ENCODE data around the gene WDR64.

DNA sequence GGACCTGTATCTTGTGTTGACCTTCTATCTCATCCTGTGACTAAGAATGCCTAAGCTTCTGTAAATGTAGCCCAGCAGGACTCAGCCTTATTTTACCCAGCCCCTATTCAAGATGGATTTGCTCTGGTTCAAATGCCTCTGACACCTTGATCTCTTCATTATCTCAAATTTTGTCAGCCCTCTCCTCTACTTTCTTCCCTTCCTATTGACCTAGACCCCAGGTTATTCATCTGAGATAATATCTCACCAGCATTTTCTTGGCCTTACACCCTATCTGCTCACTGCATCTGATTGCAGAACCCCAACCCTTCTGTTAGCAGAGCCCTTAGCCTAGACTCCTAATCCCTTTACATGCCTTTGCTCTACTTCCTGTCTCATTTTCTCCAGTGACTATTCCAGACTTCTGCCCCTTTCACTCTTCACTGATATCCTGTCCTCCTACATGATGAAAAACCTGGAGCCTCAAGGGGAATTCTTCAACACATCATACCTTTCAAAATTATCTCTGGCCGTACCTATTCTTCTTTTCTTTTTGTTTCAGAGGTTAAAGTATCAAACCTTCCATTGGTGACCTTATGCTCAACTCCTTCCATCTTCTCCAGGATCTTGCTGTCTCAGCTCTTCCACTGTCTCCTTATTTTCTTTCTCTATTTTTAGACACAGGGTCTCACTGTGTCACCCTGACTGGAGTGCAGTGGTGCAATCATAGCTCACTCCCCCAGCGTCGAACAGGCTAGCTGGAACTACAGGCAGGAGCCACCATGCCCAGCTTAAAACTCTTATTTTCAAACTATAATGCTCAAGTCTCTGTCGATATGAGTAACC is 44.9 kb downstream of the WDR64 start:
- TF ChIP-seq CTCF (IDR thresholded peaks at IDR 0.05; ENCODE audit: low read depth, low read length, missing input control) (no peak), YY1 (IDR thresholded peaks at IDR 0.05) (no peak), SP1 (IDR thresholded peaks at IDR 0.05) (no peak), REST (IDR thresholded peaks at IDR 0.05) (no peak), GABPA (IDR thresholded peaks at IDR 0.05 in 1 of 2, conservative IDR thresholded peaks at IDR 0.05 in 1 of 2) (no peak), FOXA1 (IDR thresholded peaks at IDR 0.05) (no peak), JUND (IDR thresholded peaks at IDR 0.05) (no peak), ZBTB33 (IDR thresholded peaks at IDR 0.05) (no peak), HNF4A (conservative IDR thresholded peaks at IDR 0.05) (no peak), RAD21 (IDR thresholded peaks at IDR 0.05) (no peak), TAF1 (conservative IDR thresholded peaks at IDR 0.05) (no peak)
- TF ChIP-seq, protein P1, sequence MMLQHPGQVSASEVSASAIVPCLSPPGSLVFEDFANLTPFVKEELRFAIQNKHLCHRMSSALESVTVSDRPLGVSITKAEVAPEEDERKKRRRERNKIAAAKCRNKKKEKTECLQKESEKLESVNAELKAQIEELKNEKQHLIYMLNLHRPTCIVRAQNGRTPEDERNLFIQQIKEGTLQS (IDR thresholded peaks at IDR 0.05), result no peak
- TF ChIP-seq, protein P2, sequence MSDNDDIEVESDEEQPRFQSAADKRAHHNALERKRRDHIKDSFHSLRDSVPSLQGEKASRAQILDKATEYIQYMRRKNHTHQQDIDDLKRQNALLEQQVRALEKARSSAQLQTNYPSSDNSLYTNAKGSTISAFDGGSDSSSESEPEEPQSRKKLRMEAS (IDR thresholded peaks at IDR 0.05), result no peak

All from liver (tissue), 3 donors.